ENCODE data around the gene DNAJC2.
"Not testable (repeated sequence)": the region's sequence is repeated elsewhere in the genome, so short reads cannot be mapped to it uniquely, and the experiment has no call there.

The DNAJC2 gene

DNA sequence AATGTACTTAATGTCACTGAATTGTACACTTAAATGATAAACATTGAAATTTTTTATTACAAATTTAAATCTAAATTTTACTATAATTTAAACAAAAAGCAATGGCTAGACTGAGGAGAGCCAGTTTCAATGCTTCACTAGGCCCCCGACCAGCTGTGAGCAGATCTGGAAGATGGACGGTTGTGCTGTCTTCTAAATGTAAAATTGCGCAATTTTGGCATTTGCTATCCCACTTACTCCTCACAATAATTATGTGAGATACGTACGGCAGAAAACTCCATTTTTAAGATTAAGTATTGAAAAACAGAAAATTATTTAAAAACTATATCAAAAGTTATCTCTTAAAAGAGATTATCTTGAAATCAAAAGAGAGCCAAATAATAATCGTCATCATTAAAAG, 71.2 kb downstream of the DNAJC2 start:
- not testable (repeated sequence) for DNase-seq (ENCODE audit: low read depth in 2 of 2, low spot score in 1 of 2)

DNA sequence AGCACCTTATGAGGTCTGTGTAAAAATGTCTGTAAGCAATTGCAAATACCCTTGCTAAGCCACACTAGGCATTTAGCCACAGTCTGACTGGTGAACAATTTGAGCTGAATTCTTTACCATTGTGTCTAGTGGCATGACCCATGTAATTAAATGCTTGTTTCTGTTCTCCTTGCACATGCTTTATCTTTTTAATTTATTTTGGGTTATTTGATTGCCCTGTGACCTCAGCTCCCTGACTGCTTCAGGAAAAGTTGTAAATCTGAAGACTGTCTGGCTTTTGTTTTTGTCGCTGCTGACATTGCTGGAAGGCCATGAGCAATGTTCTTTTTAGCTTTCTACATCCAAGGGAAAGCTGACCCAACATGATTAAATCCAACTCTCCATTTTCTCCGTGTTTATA, 78.3 kb downstream of the DNAJC2 start:
- not testable (repeated sequence) for DNase-seq (ENCODE audit: low read depth in 2 of 2, low spot score in 1 of 2)

DNA sequence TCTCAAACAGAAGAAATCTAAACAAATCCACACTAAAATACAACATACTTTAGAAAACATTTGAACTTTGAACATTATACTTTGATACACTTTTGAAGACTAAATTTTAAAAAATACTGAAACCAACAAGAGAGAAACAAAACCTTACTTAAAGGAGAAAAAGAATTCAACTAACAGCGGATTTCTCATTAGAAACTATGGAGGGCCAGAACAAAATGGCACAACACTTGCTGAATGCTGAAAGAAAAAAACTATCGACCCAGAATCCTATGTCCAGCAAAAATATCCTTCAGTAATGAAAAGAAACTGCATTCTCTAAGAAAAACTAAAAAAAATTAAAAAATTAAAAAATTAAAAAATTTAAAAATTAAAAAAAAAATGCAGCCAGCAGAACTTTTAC, 80.5 kb downstream of the DNAJC2 start:
- DNase-seq (ENCODE audit: low read depth in 2 of 2, low spot score in 1 of 2) = not testable (repeated sequence)

Data from stimulated activated CD8-positive, alpha-beta memory T cell treated with anti-CD3 and anti-CD28 coated beads, Interleukin-4, amount 100 ng/mL, for 1 hour (primary cell).